Upper lobe of left lung (tissue), 6 donors: ENCODE data around the gene CFAP57. TPM values are rescaled to one million over a fixed set of nuclear protein-coding genes. Genes with fewer than 3 reads are reported as not detected.

Experiments
- ATAC-seq, 2 donors: fragments of 200-7000 bp; cut with Tn5 transposase; one replicate each; pipeline ENCODE4 v1.9.1; 2022; ENCODE audit warnings: mild to moderate bottlenecking in 2 of 2, moderate library complexity in 2 of 2; ENCODE audit not compliant: low FRiP score in 2 of 2
- DNase-seq, 2 donors: peaks; one replicate each; pipeline ENCODE4 v3.0.0-alpha.2; 2019 to 2020
- H3K27ac ChIP-seq, 4 donors: fragments of 200-600 bp; sonication (generic); one replicate each; pipeline ENCODE4 v1.5.1; 2016 to 2019
- H3K27me3 ChIP-seq, 4 donors: fragments of 200-600 bp; sonication (generic); one replicate each; pipeline ENCODE4 v1.5.1; 2017 to 2019
- H3K36me3 ChIP-seq, 4 donors: fragments of 200-600 bp; sonication (generic); one replicate each; pipeline ENCODE4 v1.5.1; 2016 to 2019
- H3K4me1 ChIP-seq, 4 donors: fragments of 200-600 bp; sonication (generic); one replicate each; pipeline ENCODE4 v1.5.1; 2018 to 2019
- H3K4me3 ChIP-seq, 4 donors: fragments of 200-600 bp; sonication (generic); one replicate each; pipeline ENCODE4 v1.5.1; 2017 to 2019; ENCODE audit warnings: mild to moderate bottlenecking in 2 of 4, moderate library complexity in 1 of 4
- H3K9me3 ChIP-seq, 4 donors: fragments of 200-600 bp; sonication (generic); one replicate each; pipeline ENCODE4 v1.5.1; 2018 to 2019
- CTCF ChIP-seq, 6 experiments: fragments of 450-650 bp in 4 of 6; fragments of 200-600 bp in 2 of 6; sonication (generic) in 2 of 6; IDR thresholded peaks; one replicate each; pipeline ENCODE4 v1.5.1; 2016 to 2019; ENCODE audit warnings: antibody characterized with exemption in 6 of 6
- EP300 ChIP-seq, 4 donors: sonication (generic); formaldehyde crosslinking; IDR thresholded peaks; one replicate each; pipeline ENCODE4 v1.5.1; 2017; ENCODE audit warnings: antibody characterized with exemption in 4 of 4, control low read depth in 2 of 4
- POLR2A ChIP-seq, 4 donors: fragments of 450-650 bp; IDR thresholded peaks; one replicate each; pipeline ENCODE4 v1.5.1; 2016 to 2017; ENCODE audit warnings: antibody characterized with exemption in 4 of 4, mild to moderate bottlenecking in 2 of 4
- POLR2AphosphoS5 ChIP-seq, 2 donors: sonication (generic); formaldehyde crosslinking; IDR thresholded peaks; one replicate each; pipeline ENCODE4 v1.5.1; 2017; ENCODE audit warnings: antibody characterized with exemption in 2 of 2
- WGBS, 2 donors: methylation state at CpG; one replicate each; pipeline ENCODE4 v1.1.5; 2017 to 2018; 5-methylcytosine and 5-hydroxymethylcytosine counted together
- total RNA-seq, 6 donors: library from RNA; depleted of rRNA in 4 of 6; stranded (reverse); fragments of >200 nt in 4 of 6; gene quantifications; one replicate each; pipeline versions ENCODE4 v1.1.0 to v1.2.1, GENCODE V29; 2016 to 2021
- donor health status: DM: no; HTN: no; CAD: no; lungs with moderate emphysema.
- donor health status: DM: no; HTN: yes; CAD: no; lungs with severe emphysema.

Gene CFAP57
- total RNA-seq, 6 donors from 2014 or later, result 0.37 to 23.1 (median 3.7) TPM

DNA sequence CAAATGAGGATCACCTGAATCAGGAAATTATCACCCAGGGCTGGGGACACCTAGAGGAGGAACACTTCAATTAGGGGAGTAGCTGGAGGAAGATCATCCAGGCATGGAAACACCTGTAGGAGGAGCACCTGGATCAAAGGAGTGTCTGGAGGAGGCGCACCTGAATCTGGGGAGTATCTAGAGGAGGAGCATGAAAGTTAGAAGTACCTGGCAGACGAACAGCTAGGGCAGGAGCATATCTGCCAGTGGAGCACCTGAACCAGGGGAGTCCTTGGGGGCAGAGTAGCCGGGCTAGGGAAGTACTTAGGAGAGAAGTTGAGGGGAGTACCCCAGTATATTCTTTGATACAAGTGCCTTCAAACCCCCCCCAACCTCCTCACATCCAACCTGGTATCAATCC is 111.9 kb downstream of the CFAP57 start:
- WGBS, 2 donors, result 82 to 85% methylated on average over 2 to 3 of the region's 3 CpGs
- H3K9me3 ChIP-seq, result no peaks in the 10 kb centered on the region
- ATAC-seq (no peak), DNase-seq (peak in 1 of 2 donors; percentile 13)
- peak overlapping the region in 2 of 4 donors; percentile 40 to 47 for H3K4me3 ChIP-seq
- peak overlapping the region in 2 of 4 donors; percentile 60 to 70 for H3K27ac ChIP-seq
- H3K27me3 ChIP-seq, result no peaks in the 10 kb centered on the region
- TF ChIP-seq POLR2AphosphoS5 (IDR thresholded peaks at IDR 0.05) (no peak), EP300 (IDR thresholded peaks at IDR 0.05) (no peak), CTCF (IDR thresholded peaks at IDR 0.05) (no peak), POLR2A (IDR thresholded peaks at IDR 0.05) (no peak)
- H3K36me3 ChIP-seq, result no peaks in the 10 kb centered on the region
- H3K4me1 ChIP-seq, result peaks cover 0 to 24% (median 15%) of the 10 kb centered on the region in 4 donors

DNA sequence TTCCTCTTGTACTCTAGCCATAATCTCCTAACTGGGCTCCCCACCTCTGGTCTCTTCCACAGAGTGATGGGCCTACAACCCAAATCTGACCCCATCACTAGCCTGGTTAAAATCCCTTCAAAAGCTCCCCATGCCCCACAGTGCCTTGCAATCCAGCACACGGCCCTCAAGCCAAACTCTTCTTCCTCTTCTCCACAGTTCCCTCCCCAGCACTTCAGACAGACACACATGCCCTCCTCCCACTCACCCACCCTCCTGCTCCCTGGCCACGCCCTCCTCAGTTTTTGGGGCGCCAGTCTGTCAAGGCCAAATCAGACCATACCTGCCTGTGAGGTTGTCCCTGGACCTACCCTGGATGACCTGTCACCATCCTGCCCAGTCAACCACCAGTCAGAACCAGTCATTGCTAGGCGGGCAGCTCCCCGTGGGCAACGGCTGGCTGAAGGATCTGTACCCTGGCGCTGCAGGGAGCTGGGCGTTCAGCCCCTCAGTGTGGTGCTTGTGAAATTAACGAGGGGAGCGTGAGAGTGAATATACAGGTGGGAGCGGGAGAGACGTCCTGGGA is 112.5 kb downstream of the CFAP57 start:
- no peaks in the 10 kb centered on the region for H3K36me3 ChIP-seq
- H3K4me3 ChIP-seq, result peak overlapping the region in 3 of 4 donors; percentile 40 to 47 (median 47)
- WGBS, 2 donors, result 69 to 78% methylated on average over 12 of the region's 12 CpGs
- peak overlapping the region; percentile 35 to 70 (median 52) for H3K27ac ChIP-seq
- no peak for DNase-seq
- TF ChIP-seq EP300 (IDR thresholded peaks at IDR 0.05) (no peak), CTCF (IDR thresholded peaks at IDR 0.05) (no peak), POLR2A (IDR thresholded peaks at IDR 0.05) (no peak), POLR2AphosphoS5 (IDR thresholded peaks at IDR 0.05) (no peak)
- H3K27me3 ChIP-seq, result no peaks in the 10 kb centered on the region
- H3K9me3 ChIP-seq, result no peaks in the 10 kb centered on the region
- H3K4me1 ChIP-seq, result peaks cover 0 to 24% (median 15%) of the 10 kb centered on the region in 4 donors
- ATAC-seq, result no peak

DNA sequence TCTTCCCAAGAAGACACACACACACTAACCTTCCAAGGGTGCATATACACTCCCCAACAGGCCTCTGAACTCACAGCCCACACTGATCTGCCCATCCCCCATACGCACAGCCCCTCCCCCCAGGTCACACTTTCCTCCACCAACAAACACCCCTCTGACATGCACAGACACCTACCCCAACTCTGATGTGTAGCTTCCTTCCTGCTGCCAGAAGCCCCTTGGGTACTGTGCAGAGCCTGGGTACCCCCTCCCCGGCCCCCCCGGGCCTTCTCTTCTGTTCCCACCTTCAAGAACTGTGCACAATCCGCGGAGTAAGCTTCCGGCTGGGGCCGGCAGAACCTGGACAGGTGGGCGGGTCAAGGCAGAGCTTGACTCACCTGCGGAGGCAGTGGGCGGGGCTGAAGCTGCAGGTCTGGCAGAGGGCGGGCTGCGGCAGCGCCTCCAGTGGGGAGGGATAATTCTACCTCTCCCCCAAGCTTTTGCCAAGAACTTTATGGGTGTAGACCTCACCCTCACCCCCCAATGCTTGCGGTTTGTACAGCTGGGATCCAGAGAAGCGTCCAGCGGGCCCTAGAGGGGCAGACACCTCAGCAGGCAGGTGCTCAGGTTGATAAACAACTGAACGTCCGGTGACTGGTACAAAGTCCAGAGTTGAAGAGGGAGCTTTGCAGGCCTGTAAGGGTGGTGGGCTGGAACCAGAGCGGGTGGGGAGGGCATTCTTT is 113.3 kb downstream of the CFAP57 start, which contains the start of gene C1orf210:
Gene C1orf210 (minus strand): TSS at position 313 of the 722 bp plus-strand sequence. CDS start 2,311 bp downstream, outside the sequence.
- DNase-seq (peak; percentile 90 to 95), ATAC-seq (peak; percentile 72 to 94)
- TF ChIP-seq CTCF (IDR thresholded peaks at IDR 0.05) (peak in 4 of 6 experiments; percentile 16 to 59 (median 41)), EP300 (IDR thresholded peaks at IDR 0.05) (no peak), POLR2AphosphoS5 (IDR thresholded peaks at IDR 0.05) (no peak), POLR2A (IDR thresholded peaks at IDR 0.05) (peak in 1 of 4 donors; percentile 55)
- H3K4me3 ChIP-seq, result peak within 1 kb of the TSS in 3 of 4 donors; percentile 40 to 47 (median 47)
- peak within 1 kb of the TSS; percentile 35 to 70 (median 52) for H3K27ac ChIP-seq
- no peaks in the 10 kb centered on the region for H3K36me3 ChIP-seq
- no peaks in the 10 kb centered on the region for H3K9me3 ChIP-seq
- H3K27me3 ChIP-seq, result no peaks in the 10 kb centered on the region
- H3K4me1 ChIP-seq, result peaks cover 0 to 24% (median 14%) of the 10 kb centered on the region in 4 donors
- 47 to 63% methylated on average over 19 of the region's 19 CpGs for WGBS, 2 donors

DNA sequence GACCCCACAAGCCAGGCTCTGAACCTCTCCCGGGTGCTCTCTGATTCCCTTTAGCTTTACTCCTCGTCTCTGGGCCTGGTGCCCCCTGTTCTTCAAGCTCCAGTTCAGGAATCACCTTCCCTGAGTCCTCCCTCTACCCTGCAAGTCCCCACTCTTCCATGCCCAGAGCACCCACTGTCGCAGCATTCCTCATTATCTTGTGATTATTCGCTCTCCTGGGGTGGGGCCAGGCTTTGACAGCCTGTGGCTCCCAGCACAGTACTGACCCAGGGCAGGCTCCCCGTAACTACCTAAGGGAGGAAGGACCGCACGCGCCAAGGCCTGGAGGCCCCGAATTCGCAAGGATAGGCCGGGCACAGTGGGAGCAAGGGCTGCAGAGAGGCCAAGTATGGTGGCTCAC is 114.0 kb downstream of the CFAP57 start:
- no peak for TF ChIP-seq POLR2AphosphoS5 (IDR thresholded peaks at IDR 0.05)
- no peak for TF ChIP-seq EP300 (IDR thresholded peaks at IDR 0.05)
- no peak for TF ChIP-seq POLR2A (IDR thresholded peaks at IDR 0.05)
- no peak for TF ChIP-seq CTCF (IDR thresholded peaks at IDR 0.05)
- peak overlapping the region in 3 of 4 donors; percentile 40 to 47 (median 47) for H3K4me3 ChIP-seq
- no peaks in the 10 kb centered on the region for H3K9me3 ChIP-seq
- no peak for DNase-seq
- no peaks in the 10 kb centered on the region for H3K27me3 ChIP-seq
- no peaks in the 10 kb centered on the region for H3K36me3 ChIP-seq
- WGBS, 2 donors, result 85 to 99% methylated on average over 9 to 11 of the region's 11 CpGs
- H3K4me1 ChIP-seq, result peaks cover 0 to 21% (median 10%) of the 10 kb centered on the region in 4 donors
- no peak for ATAC-seq
- H3K27ac ChIP-seq, result peak overlapping the region; percentile 4 to 70 (median 48)
